ENCODE measurements around the gene RSRP1. TPM values are rescaled to one million over a fixed set of nuclear protein-coding genes. Genes with fewer than 3 reads are reported as not detected.
A peak's percentile ranks its signal among the peaks of the same experiment; 100 is the strongest.
"Not testable (repeated sequence)": the region's sequence is repeated elsewhere in the genome, so short reads cannot be mapped to it uniquely, and the experiment has no call there.

Gene RSRP1
- total RNA-seq, 1 donor from 2014 or later: 77.6 TPM

DNA sequence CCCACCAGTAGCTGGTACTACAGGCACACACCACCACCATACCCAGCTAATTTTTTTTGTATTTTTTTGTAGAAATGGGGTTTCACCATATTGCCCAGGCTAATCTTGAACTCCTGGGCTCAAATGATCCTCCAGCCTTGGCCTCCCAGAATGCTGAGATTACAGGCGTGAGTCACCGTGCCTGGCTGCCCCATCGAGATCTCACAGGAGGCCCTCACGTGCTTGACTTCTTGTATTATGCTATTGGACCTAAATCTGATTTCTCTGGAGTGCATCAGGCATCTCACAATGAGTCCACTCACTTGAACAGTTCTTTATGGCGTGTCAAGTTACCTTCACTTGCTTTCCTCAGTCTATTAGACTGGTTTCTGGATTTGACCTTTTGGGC lies 9.3 kb upstream of the RSRP1 start:
- no peak for DNase-seq

DNA sequence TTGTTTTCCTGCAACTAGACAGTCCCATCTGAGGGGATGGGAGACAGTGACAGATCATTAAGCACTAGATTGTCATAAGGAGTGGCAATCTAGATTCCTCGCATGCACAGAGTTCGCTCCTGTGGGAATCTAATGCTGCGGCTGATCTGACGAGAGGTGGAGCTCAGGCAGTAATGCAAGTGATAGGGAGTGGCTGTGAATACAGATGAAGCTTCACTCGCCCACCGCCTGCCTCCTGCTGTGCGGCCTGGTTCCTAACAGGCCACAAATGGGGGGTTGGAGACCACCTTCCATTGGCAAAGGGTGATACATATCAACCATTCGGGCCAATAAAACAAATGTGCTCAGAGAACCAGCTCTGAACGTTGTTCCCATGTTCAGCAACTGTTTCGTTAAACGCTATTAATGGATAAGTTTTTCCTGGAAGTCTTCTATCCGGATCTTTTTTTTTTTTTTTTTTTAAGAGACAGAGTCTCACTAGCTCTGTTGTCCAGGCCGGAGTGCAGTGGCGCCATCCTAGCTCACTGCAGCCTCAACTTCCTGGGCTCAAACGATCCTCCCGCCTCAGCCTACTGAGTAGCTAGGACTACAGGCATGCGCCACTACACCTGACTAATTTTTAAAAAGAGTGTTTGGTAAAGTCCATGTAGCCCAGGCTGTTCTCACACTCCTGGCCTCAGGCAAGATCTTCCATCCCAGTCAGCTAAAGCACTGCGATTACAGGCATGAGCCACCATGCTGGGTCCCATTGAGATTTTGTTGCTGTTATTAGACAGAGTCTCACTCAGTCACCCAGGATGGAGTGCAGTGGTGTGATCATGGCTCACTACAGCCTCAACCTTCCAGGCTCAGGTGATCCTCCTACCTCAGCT lies 8.7 kb upstream of the RSRP1 start:
- DNase-seq: no peak

DNA sequence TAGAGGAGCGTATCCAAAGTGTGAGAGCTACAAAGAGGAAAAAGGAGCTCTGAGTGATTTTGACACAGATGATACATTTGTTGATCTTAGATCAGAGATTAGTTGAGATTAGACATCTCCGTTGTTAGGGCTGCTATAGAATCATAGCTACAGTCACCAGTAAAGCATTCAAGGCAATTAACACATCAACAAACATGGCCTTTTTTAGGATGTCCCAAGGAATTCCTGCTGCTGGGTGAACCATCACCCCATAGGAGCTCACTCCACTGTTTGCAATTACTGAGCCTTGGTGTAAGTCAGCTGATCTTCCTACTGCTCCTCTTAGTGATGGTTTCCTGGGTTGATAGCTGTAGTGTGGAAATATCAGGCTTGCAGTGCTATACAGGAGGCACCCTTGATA lies 6.7 kb upstream of the RSRP1 start:
- DNase-seq: no peak

DNA sequence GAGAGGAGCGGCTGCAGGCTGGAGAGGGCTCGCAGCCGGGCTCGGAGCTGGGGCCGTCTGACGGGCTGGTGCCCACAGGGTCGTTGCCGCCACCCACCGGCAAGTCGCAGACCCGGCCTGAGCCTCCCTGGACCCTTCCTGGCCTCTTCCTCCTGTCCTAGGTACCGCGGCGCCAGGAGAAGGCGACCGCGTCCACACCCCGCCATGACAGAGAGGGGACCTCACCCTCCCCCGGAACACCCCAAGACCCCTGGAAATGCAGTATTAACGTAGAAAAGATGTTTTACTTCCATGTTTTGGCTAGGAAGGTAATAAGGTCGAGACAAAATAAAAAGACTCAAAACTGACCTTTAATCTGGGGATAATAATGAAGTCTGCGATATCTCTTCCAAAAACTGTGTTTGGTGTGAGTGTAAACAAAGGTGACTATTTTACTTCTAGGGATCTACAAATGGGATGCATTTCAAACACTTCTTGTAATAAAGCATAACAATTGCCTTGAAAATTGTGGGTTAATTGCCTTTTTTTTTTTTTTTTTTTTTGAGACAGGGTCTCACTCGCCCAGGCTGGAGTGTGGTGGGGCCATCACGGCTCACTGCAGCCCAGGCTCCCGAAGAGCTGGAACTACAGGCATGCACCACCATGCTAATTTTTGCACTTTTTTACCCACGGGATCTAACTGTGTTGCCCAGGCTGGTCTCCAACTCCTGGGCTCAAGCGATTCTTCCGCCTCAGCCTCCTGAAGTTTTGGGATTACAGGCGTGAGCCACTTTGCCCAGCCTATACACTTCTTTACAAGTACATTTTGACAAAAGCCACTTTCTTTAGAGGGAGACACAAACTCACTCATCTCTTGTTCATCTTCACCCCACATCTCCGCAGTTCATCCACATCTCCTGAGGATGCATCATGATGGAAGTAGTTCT lies 838 bp upstream of the RSRP1 start:
- no peak for DNase-seq

DNA sequence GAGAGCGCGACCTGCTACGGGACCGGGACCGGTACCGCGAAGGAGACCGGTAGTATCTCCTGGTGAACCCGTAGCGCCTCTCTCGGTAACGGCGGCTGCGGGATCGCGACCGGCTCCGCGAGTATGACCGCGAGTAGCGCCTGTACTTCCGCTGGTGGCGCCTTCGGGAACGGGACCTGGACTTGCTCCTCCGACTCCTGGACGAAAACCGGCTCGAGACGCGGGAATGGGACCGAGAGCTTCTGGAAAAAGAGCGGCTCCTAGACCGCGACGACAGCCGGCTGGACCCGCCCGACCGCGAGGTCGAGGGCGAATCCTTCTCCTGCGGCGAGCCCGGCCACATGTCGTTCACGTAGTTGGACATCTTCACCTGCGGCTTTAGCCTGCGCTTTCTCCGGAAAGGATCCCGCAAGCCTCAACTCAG lies 642 bp downstream of the RSRP1 start:
- no peak for DNase-seq

DNA sequence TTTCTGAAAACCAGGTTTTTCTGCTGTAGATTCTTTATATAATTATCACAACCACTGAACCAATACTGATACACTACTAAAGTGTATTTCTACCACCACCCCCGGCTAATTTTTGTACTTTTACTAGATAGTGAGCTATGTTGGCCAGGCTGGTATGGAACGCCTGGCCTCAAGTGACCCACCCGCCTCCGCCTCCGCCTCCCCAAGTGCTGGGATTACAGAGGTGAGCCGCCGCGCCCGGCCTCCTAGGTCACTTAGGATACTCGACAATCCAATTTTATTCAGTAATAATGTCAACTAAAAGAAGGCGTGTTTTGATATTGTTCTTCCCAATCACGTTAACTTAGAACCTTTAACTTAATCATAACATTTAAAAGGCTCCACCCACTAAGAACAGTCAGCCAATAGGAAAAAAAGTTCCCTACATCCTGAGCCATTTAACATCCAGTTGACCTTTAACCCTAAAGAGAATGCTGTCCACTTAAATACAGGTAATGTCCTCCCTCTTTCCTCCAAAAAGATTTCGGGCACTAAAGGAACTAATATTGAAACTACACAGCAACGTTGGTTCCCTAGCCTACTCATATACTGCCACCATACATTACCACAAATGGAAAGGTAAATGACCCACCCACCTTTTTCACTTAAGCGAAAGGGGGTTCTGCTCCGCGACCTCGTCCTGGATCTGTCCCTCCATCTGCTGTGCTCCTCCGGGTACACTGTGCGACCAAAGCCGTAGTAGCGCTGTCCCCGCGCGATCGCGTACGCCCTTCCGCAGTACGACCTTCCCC lies 1.2 kb downstream of the RSRP1 start:
- no peak for DNase-seq

DNA sequence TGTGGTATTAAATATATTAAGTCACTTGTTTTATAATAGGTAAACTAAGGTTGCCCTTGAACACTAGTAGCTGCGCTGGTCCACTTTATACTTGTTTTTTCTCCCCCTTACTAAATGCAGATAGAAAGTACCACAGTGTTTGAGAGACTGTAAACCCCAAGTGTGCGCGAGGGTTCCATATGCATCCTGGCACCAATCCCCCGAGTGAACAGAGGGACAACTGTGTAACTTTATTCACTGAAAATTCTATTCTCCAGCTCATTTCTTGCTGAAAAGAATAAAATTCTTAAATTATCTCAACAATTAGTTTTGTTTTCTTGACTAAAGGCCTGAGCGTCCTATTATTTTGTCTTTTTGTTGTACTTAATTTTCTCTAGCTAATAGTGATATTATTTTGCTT lies 1.9 kb downstream of the RSRP1 start:
- no peak for DNase-seq

DNA sequence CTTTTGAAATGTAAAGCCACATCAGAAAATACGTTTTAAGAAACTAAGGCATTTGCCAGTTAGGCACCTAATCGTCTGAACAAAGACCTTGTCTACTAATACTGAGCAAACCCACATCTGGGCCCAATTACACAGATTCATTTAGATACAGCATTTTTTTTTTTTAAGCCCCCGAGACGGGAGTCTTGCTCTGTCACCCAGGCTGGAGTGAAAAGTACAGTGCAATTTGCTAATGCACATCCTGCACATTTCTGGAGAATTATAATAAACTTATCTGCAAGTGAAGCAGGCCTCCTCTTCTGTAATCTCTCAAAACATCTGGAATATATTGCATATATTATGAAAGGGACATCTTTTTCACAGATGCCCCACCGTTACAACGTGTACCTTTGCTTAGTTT lies 3.3 kb downstream of the RSRP1 start:
- no peak for DNase-seq

DNA sequence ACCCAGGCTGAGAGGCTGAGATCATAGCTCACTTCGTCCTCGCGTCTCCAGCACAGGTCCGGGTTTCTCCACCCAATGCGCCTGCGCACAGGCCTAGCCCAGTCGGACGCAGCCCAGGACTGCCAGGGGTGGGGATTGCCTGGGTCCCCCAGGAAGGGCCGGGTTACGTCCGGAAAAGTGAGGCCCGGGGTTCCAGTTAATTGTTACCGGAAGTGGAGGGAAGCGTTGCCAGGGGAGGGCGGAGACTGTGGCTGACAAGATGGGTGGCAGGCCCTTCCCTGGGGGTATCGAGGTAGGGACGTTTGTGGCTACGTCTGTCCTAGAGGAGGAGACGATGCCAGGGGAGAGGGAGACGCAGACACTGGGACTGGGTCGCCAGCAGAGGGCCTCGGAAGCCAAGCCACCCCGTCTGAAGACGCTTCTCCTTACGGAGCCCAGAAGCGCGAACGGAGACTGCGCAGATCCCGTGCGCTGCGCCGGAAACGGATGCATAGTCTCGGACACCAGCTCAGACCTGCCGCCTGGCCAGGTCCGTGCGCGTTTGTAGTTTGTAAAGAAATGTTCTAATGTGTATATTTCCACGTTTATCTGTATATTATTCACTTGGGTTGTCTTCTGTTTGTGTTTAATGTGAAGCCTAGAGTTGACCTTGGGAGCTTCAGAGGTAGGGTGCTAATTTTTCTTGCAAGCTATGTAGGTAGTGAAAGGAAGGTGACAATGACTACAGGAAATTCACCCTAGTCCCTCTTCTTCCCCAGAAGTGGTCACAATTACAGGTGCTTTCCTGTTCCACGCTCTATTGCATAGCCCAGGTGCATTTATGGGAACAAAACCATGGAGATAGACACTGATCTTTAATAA lies 7.3 kb downstream of the RSRP1 start:
- peak; percentile 86 for DNase-seq

DNA sequence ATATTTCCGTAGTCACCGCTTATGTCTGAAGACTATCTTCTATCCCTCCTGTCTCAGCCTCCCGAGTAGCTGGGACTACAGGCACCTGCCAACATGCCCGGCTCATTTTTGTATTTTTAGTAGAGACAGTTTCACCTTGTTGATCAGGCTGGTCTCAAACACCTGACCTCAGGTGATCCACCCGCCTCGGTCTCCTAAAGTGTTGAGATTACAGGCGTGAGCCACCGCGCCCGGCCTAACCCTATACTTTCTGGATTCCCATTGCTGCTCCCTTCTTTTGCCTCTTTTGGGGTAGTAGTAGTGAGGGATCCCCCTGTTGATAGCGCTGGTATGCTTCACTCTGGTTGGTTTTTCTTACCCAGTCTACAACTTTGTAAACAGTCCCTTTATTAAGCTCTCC lies 9.2 kb downstream of the RSRP1 start:
- DNase-seq: no peak

DNA sequence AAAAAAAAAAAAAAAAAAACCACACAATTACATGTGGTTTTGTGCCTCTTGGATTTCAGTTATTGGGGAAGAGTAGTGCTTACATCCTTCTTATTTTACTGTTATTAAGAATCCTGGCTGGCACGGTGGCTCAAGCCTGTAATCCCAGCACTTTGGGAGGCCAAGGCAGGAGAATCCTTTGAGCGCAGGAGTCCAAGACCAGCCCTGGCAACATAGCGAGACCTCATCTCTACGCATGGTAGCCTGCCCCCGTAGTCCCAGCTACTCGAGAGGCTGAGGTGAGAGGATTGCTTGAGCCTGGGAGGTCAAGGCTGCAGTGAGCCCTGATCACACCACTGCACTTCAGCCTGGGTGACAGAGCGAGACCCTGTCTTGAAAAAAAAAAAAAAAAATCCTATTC lies 11.0 kb downstream of the RSRP1 start:
- not testable (repeated sequence) for DNase-seq

DNA sequence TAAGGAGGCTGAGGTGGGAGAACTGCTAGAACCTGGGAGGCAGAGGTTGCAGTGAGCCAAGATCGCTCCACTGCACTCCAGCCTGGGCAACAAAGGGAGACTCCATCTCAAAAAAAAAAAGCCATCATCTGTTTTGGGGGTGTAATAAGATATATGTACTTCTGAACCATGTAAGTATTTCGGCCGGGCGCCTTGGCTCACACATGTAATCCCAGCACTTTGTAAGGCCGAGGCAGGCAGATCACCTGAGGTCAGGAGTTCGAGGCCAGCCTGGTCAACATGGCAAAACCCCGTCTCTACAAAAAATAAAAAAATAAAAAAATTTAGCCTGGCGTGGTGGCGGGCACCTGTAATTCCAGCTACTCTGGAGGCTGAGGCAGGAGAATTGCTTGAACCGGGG lies 11.8 kb downstream of the RSRP1 start:
- not testable (repeated sequence) for DNase-seq

DNA sequence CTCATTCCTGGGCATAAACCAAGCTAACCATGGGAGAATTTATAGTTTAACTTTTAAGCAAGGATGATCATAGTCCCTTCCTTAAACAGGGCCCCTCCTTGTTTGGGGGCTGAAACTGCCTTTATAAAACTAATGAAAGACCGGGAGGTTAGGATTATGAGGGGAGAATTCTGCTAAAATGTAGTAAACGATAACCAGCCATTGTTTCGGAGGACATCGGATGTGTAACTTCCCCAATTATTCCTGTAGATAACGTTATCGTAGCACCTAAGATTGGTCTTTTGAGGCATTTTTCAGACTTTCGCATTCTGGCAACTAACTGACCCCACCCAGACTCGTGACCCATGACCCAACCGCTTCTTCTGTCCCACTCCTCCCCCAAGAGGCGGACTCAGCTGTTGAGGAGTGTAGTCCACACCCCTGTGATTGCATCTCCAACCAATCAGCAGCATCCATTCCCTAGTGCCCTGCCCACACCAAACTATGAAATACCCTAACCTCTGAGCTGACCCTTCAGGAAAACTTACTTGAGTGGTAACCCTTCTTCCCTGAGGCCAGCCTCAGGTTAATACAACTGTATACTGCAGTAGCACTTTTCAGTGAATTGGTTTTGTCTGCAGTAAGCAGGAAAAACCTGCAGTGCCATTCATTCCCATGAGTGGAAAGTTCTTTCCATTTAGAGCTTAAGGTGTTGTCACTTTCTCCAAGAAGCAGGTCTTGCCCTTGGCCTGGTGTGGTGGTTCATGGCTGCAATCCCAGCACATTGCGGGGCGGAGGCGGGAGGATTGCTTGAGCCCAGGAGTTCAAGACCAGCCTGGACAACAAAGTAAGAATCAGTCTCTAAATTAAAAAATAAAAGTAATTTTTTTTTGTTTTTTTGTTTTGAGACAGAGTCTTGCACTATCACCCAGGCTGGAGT lies 14.1 kb downstream of the RSRP1 start:
- peak; percentile 44 for DNase-seq

DNA sequence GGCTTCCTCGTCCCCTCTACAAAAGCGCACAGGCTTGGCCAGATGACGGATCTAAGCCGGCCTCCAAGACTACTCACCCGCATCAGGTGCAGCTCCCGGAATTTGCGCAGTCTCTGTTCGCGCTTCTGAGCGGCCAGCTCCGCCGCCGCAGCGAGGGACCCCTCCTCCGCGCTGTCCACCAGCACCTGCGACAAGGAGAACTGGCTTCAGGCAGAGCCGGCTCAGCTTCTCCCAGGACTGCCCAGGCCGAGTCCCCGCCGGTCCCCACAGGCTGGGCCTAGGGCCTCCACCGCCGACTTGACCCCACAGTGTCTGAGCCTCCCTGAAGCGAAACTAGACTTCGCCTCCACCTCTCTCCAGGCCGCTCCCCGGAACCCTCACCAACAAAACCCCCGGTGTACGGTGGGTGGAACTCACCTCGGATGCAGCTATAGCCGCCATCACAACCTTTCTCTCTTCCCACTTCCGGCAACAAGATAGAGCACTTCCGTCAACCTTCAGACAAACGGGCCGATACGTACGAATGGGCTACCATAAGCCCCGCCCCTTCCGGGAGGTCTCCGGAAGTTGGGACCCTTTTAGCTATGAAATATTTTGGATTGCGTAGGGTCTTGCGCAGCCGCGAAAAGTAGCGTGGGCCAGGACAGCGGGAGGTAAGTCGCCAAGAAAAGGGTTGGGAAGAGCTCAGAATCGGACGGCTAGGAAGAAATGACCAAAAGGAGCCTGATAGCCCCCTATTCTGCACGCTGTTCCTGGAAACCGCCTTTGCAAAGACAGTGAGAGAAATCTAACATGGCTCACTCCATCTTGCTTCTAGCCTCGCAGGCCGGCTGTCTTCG lies 15.0 kb downstream of the RSRP1 start, which contains the start of gene SYF2:
Gene SYF2 (minus strand): TSS at position 476 of the 839 bp plus-strand sequence. CDS start 35 bp downstream, at position 441.
- DNase-seq: peak; percentile 96

DNA sequence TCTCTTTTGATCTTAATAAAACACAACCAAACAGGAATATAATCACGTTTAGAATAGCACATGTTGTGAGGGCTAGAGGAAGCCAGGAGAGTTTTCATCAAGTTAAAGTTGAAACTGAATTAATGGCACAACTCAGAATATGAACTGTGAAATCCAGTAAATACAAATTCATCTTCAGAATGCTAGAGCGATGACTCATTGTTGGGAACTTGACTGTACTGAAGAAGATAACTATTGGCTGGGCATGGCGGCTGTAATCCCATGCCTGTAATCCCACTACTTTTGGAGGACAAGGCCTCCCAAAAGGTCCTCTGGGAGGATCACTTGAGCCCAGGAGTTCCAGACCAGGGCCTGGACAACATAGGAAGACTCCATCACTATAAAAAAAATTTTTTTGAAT lies 23.8 kb downstream of the RSRP1 start:
- DNase-seq: no peak

DNA sequence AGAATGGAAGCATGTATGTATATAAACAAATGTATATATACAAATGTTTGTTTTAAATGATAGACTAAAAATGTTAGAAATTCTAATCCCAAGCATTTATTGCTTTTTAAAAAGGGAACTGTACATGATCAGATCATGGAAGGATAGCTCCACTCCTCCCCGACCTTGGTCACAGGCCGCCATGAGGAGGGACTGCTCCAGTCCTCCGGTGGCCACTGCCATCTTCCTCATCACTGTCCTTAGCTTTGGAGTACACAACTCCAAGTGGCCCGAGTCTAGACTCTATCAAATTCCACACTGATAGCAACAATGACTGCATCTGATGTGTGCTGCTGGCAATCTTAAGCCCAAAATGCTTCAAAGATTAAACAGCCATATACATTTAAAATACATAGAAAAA lies 24.6 kb downstream of the RSRP1 start:
- no peak for DNase-seq

DNA sequence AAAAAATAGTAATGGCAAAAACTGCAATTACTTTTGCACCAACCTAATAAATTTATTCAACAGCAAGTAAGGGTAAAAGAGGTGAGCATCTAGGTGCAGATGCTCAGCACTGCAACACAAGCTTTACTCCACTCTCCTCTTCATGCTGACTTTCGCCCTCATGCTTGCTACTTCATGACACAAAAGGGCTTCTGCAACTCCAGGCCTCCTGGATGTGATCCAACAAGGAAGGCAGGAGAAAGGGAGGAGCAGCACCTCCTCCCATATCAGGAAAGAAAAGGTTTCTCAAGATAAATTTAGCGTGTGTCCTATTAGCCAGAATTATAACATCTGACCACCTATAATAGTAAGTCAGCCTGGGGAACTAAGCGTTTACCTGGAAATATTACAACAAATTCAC lies 26.6 kb downstream of the RSRP1 start:
- no peak for DNase-seq

DNA sequence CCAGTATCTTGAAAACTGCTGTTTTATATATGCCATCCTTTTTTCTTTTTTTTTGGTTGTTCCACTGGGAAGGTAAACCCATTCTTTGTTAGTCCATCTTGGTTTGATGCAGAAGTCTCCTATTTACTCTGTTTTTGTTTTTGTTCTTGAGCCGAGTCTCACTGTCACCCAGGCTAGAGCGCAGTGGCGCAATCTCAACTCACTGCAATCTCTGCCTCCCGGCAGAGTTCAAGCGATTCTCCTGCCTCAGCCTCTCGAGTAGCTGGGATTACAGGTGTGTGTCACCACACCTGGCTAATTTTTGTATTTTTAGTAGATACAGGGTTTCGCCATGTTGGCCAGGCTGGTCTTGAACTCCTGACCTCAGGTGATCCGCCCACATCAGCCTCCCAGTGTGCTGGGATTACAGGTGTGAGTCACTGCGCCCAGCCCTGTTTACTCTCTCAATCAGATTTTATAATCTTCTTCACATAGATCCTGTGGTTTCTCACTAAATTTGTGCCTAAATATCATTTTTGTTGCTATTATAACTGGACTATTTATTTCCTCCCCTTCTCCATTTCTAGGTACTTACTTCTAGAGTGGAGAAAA lies 27.5 kb downstream of the RSRP1 start:
- DNase-seq: no peak
